NT2/D1 (cell line): ENCODE results near the gene ROR2.

Experiments
- SUZ12 ChIP-seq: IDR thresholded peaks from 2 replicates; pipeline ENCODE4 v1.6.1; 2011; ENCODE audit not compliant: insufficient read length, insufficient read depth; ENCODE audit errors: extremely low read depth
- YY1 ChIP-seq: IDR thresholded peaks from 2 replicates; pipeline ENCODE4 v1.6.1; 2011; ENCODE audit not compliant: insufficient read length, insufficient read depth
- ZNF274 ChIP-seq: IDR thresholded peaks from 2 replicates; pipeline ENCODE4 v1.6.1; 2011; ENCODE audit warnings: mild to moderate bottlenecking, low read depth, low read length

- no peak for TF ChIP-seq SUZ12
- no peak for TF ChIP-seq ZNF274
- no peak for TF ChIP-seq YY1
Measured at GRCh38 chr9:91841591-91841990, 108.4 kb downstream of the ROR2 start.
